Fibroblast of lung (primary cell): ENCODE results near the gene STARD9. TPM values are rescaled to one million over a fixed set of nuclear protein-coding genes. Genes with fewer than 3 reads are reported as not detected.
"Not testable (repeated sequence)": the region's sequence is repeated elsewhere in the genome, so short reads cannot be mapped to it uniquely, and the experiment has no call there.

Experiments
- DNase-seq, 2 donors: peaks; one replicate each; pipeline versions ENCODE4 v3.0.0 to v3.0.0-alpha.2; 2010; ENCODE audit warnings: low read depth in 2 of 2
- H2AFZ ChIP-seq: 2 replicates; pipeline ENCODE4 v1.5.1; 2012; ENCODE audit warnings: low read length, control low read depth, inconsistent platforms
- H3K27ac ChIP-seq: 2 replicates; pipeline ENCODE4 v1.5.1; 2011; ENCODE audit warnings: low read length, control low read depth; ENCODE audit not compliant: insufficient read depth
- H3K27me3 ChIP-seq: 2 replicates; pipeline ENCODE4 v1.5.1; 2011; ENCODE audit warnings: mild to moderate bottlenecking, low read length; ENCODE audit not compliant: control insufficient read depth, insufficient read depth
- H3K36me3 ChIP-seq: 2 replicates; pipeline ENCODE4 v1.5.1; 2011; ENCODE audit warnings: low read length; ENCODE audit not compliant: control insufficient read depth, insufficient read depth
- H3K4me1 ChIP-seq: 2 replicates; pipeline ENCODE4 v1.5.1; 2011; ENCODE audit warnings: low read length; ENCODE audit not compliant: control insufficient read depth, insufficient read depth; ENCODE audit errors: extremely low read depth
- H3K4me2 ChIP-seq: 2 replicates; pipeline ENCODE4 v1.5.1; 2011; ENCODE audit warnings: low read length, control low read depth; ENCODE audit not compliant: insufficient read depth; ENCODE audit errors: extremely low read depth
- H3K4me3 ChIP-seq, 4 experiments: fragments of 200-600 bp in 1 of 4; sonication (generic) in 1 of 4; replicated peaks in 1 of 4; 2 replicates each; pipeline ENCODE4 v1.5.1; 2011 to 2016; ENCODE audit warnings: low read length in 4 of 4, low read depth in 3 of 4, mild to moderate bottlenecking in 3 of 4, control low read depth in 2 of 4, inconsistent platforms in 1 of 4, mixed read lengths in 1 of 4; ENCODE audit not compliant: insufficient read depth in 1 of 4; ENCODE audit errors: control extremely low read depth in 1 of 4
- H3K79me2 ChIP-seq: 2 replicates; pipeline ENCODE4 v1.5.1; 2012; ENCODE audit warnings: mild to moderate bottlenecking, low read length, inconsistent platforms; ENCODE audit not compliant: control insufficient read depth, insufficient read depth
- H3K9ac ChIP-seq: 2 replicates; pipeline ENCODE4 v1.5.1; 2011; ENCODE audit warnings: mild to moderate bottlenecking, low read length, control low read depth; ENCODE audit not compliant: insufficient read depth
- H3K9me3 ChIP-seq: 2 replicates; pipeline ENCODE4 v1.5.1; 2012; ENCODE audit warnings: low read depth, low read length; ENCODE audit not compliant: control insufficient read depth, insufficient read depth
- H4K20me1 ChIP-seq: 2 replicates; pipeline ENCODE4 v1.5.1; 2011; ENCODE audit warnings: low read length; ENCODE audit not compliant: control insufficient read depth, insufficient read depth; ENCODE audit errors: extremely low read depth
- EZH2 ChIP-seq: IDR thresholded peaks from 2 replicates; pipeline ENCODE4 v1.5.1; 2012; ENCODE audit warnings: low read length, control low read depth, mild to moderate bottlenecking; ENCODE audit errors: missing control alignments
- polyA plus RNA-seq, 2 donors: library from polyadenylated mRNA; depleted of rRNA in 1 of 2; stranded (reverse) in 1 of 2; unstranded in 1 of 2; fragments of >200 nt; gene quantifications; 2 replicates each; pipeline ENCODE4 v1.2.1, GENCODE V29; 2011 to 2012; ENCODE audit warnings: missing spikeins in 1 of 2
- total RNA-seq: library from RNA; depleted of rRNA; stranded (reverse); fragments of >200 nt; gene quantifications from 2 replicates; pipeline ENCODE4 v1.2.1, GENCODE V29; 2014
- TF ChIP-seq, protein P1 (sequence below), 2 donors: IDR thresholded peaks in 1 of 2; conservative IDR thresholded peaks in 1 of 2; 1 replicate in 1 of 2; 2 replicates in 1 of 2; pipeline ENCODE4 v1.5.1; 2011 to 2012; ENCODE audit warnings: low read length in 2 of 2, control low read depth in 1 of 2, inconsistent platforms in 1 of 2, low read depth in 1 of 2, mild to moderate bottlenecking in 1 of 2

Gene STARD9
- total and polyA plus RNA-seq, 2 donors (not counting 1 experiment from before 2014, with no cell fraction given), result 2.5 to 8.3 TPM

GRCh38 chr15:42549741-42550392 is 25.5 kb upstream of the STARD9 start:
- peaks cover 4% of the 10 kb centered on the region for H3K4me1 ChIP-seq
- no peak overlapping the region for H2AFZ ChIP-seq
- no peaks in the 10 kb centered on the region for H3K27me3 ChIP-seq
- H3K79me2 ChIP-seq, result peaks cover 50% of the 10 kb centered on the region
- peak overlapping the region; percentile 93 for H3K4me2 ChIP-seq
- H4K20me1 ChIP-seq, result no peaks in the 10 kb centered on the region
- H3K9me3 ChIP-seq, result no peaks in the 10 kb centered on the region
- no peak overlapping the region for H3K27ac ChIP-seq
- TF ChIP-seq EZH2, result no peak
- TF ChIP-seq, protein P1, sequence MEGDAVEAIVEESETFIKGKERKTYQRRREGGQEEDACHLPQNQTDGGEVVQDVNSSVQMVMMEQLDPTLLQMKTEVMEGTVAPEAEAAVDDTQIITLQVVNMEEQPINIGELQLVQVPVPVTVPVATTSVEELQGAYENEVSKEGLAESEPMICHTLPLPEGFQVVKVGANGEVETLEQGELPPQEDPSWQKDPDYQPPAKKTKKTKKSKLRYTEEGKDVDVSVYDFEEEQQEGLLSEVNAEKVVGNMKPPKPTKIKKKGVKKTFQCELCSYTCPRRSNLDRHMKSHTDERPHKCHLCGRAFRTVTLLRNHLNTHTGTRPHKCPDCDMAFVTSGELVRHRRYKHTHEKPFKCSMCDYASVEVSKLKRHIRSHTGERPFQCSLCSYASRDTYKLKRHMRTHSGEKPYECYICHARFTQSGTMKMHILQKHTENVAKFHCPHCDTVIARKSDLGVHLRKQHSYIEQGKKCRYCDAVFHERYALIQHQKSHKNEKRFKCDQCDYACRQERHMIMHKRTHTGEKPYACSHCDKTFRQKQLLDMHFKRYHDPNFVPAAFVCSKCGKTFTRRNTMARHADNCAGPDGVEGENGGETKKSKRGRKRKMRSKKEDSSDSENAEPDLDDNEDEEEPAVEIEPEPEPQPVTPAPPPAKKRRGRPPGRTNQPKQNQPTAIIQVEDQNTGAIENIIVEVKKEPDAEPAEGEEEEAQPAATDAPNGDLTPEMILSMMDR (conservative IDR thresholded peaks at IDR 0.05 in 1 of 2, IDR thresholded peaks at IDR 0.05 in 1 of 2; ENCODE audit: low read depth in 1 of 2, low read length in 2 of 2), result no peak
- DNase-seq, result no peak
- H3K4me3 ChIP-seq, result peak overlapping the region; percentile 54 to 99 (median 76)
- no peak overlapping the region for H3K9ac ChIP-seq
- H3K36me3 ChIP-seq, result no peaks in the 10 kb centered on the region

DNA sequence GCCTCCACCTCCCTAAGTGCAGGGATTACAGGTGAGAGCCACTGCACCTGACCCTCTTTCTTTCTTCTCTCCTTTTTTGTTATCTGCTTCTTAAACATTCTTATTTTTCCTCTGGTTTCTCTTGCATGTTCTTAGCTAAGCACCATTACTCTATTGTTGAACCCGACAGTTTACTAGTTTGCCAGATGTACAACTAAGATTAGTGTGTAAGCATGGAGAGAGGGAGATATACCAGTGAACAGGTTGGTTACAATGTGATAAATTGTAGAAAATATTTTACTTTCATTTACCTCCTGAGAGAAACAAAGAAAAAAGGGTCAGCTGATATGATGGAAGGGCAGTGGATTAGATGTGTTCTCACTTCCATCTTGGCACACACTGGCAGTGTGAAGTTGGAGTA is 21.9 kb upstream of the STARD9 start:
- Histone ChIP-seq H2AFZ (no peak overlapping the region), H3K79me2 (peaks cover 35% of the 10 kb centered on the region), H3K27ac (no peak overlapping the region), H3K27me3 (no peaks in the 10 kb centered on the region), H3K9ac (no peak overlapping the region), H3K9me3 (no peaks in the 10 kb centered on the region), H3K4me1 (peaks cover 3% of the 10 kb centered on the region), H3K4me2 (no peak overlapping the region), H3K36me3 (no peaks in the 10 kb centered on the region), H4K20me1 (no peaks in the 10 kb centered on the region), H3K4me3 (no peak overlapping the region)
- TF ChIP-seq EZH2, result no peak
- TF ChIP-seq, protein P1 (conservative IDR thresholded peaks at IDR 0.05 in 1 of 2, IDR thresholded peaks at IDR 0.05 in 1 of 2; ENCODE audit: low read depth in 1 of 2, low read length in 2 of 2), result no peak
- no peak for DNase-seq

- H3K79me2 ChIP-seq, result peaks cover 11% of the 10 kb centered on the region
- DNase-seq, H3K4me1 ChIP-seq, H3K36me3 ChIP-seq, H3K9ac ChIP-seq, H3K27ac ChIP-seq, H3K27me3 ChIP-seq, H2AFZ ChIP-seq, H3K4me3 ChIP-seq, H3K4me2 ChIP-seq, H3K9me3 ChIP-seq, H4K20me1 ChIP-seq: not testable (repeated sequence)
These were observed 18.7 kb upstream of the STARD9 start for GRCh38 chr15:42556550-42557207.
